Lower leg skin (tissue), 3 donors: Measurements from ENCODE around the gene USP49.

Experiments
- CTCF ChIP-seq, 3 donors: fragments of 450-650 bp; IDR thresholded peaks; one replicate each; pipeline ENCODE4 v1.5.1; 2016; ENCODE audit warnings: antibody characterized with exemption in 3 of 3, mild to moderate bottlenecking in 3 of 3, moderate library complexity in 2 of 3
- POLR2A ChIP-seq, 2 donors: fragments of 450-650 bp; IDR thresholded peaks; one replicate each; pipeline ENCODE4 v1.6.1; 2016 to 2017; ENCODE audit warnings: antibody characterized with exemption in 2 of 2, mild to moderate bottlenecking in 1 of 2, moderate library complexity in 1 of 2

- TF ChIP-seq POLR2A (IDR thresholded peaks at IDR 0.05) (no peak), CTCF (IDR thresholded peaks at IDR 0.05) (no peak)
Observed at GRCh38 chr6:41894366-41895299, 542 bp downstream of the USP49 start.
